Activated B cell treated with CpG ODN at 0.5 μM for 24 hours (primary cell): ENCODE measurements around the gene TMEM91. TPM values are rescaled to one million over a fixed set of nuclear protein-coding genes. Genes with fewer than 3 reads are reported as not detected.
"Not testable (repeated sequence)": the region's sequence is repeated elsewhere in the genome, so short reads cannot be mapped to it uniquely, and the experiment has no call there.

Source experiments
- ATAC-seq: fragments of 200-7000 bp; cut with Tn5 transposase; one replicate; pipeline ENCODE4 v1.10.0; 2021; ENCODE audit warnings: low read depth, mild to moderate bottlenecking, moderate library complexity
- CTCF ChIA-PET: fragments of 350-600 bp; sonication (Branson Sonifier 250); formaldehyde crosslinking; loops from one replicate; lab custom pipeline; 2021; ENCODE audit warnings: antibody characterized with exemption; lab: Charles Lee
- POLR2A ChIA-PET: fragments of 350-600 bp; sonication (Branson Sonifier 250); formaldehyde crosslinking; loops from one replicate; lab custom pipeline; 2021; ENCODE audit warnings: antibody characterized with exemption; lab: Charles Lee
- DNase-seq: peaks from one replicate; pipeline ENCODE4 v3.0.0; 2022
- H3K27ac Mint-ChIP-seq: one replicate; pipeline ENCODE4 v1.8.0; 2020; ENCODE audit warnings: mixed read lengths
- H3K27me3 Mint-ChIP-seq: one replicate; pipeline ENCODE4 v1.8.0; 2021; ENCODE audit warnings: mixed read lengths
- H3K36me3 Mint-ChIP-seq: one replicate; pipeline ENCODE4 v1.8.0; 2021; ENCODE audit warnings: low read depth, mixed read lengths
- H3K4me1 Mint-ChIP-seq: one replicate; pipeline ENCODE4 v1.8.0; 2021; ENCODE audit warnings: mixed read lengths
- H3K4me3 Mint-ChIP-seq: one replicate; pipeline ENCODE4 v1.8.0; 2020; ENCODE audit warnings: mild to moderate bottlenecking, mixed read lengths
- H3K9me3 Mint-ChIP-seq: one replicate; pipeline ENCODE4 v1.8.0; 2020; ENCODE audit warnings: mixed read lengths
- intact Hi-C: fragments of 100-400 bp; cut with micrococcal nuclease; formaldehyde crosslinking; loops from one replicate; pipeline ENCODE4 v1.15.1; 2024
- total RNA-seq: library from RNA; stranded (reverse); gene quantifications from 2 replicates; pipeline ENCODE4 v1.2.3, GENCODE V29; 2022
- TF ChIP-seq, protein P1 (sequence below): fragments of 200-600 bp; IDR thresholded peaks from one replicate; pipeline ENCODE4 v1.8.0; 2022; ENCODE audit warnings: antibody characterized with exemption, mild to moderate bottlenecking

TMEM91 gene
- total RNA-seq, 1 donor from 2014 or later: 4.6 TPM

- Mint-ChIP-seq H3K4me3 (no peak overlapping the region), H3K27ac (no peak overlapping the region), H3K36me3 (peaks cover 21% of the 10 kb centered on the region), H3K27me3 (no peaks in the 10 kb centered on the region), H3K4me1 (peaks cover 29% of the 10 kb centered on the region), H3K9me3 (no peaks in the 10 kb centered on the region)
- ChIA-PET CTCF (no interaction called here), POLR2A (no interaction called here)
- TF ChIP-seq, protein P1, sequence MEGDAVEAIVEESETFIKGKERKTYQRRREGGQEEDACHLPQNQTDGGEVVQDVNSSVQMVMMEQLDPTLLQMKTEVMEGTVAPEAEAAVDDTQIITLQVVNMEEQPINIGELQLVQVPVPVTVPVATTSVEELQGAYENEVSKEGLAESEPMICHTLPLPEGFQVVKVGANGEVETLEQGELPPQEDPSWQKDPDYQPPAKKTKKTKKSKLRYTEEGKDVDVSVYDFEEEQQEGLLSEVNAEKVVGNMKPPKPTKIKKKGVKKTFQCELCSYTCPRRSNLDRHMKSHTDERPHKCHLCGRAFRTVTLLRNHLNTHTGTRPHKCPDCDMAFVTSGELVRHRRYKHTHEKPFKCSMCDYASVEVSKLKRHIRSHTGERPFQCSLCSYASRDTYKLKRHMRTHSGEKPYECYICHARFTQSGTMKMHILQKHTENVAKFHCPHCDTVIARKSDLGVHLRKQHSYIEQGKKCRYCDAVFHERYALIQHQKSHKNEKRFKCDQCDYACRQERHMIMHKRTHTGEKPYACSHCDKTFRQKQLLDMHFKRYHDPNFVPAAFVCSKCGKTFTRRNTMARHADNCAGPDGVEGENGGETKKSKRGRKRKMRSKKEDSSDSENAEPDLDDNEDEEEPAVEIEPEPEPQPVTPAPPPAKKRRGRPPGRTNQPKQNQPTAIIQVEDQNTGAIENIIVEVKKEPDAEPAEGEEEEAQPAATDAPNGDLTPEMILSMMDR: no peak
- no peak for ATAC-seq
- no peak for DNase-seq
- intact Hi-C loops: no loop called here
Observed at GRCh38 chr19:41402010-41402409, 25.7 kb downstream of the TMEM91 start.

- no peaks in the 10 kb centered on the region for H3K27me3 Mint-ChIP-seq
- ChIA-PET POLR2A (no interaction called here), CTCF (no interaction called here)
- no peaks in the 10 kb centered on the region for H3K9me3 Mint-ChIP-seq
- no peak for ATAC-seq
- TF ChIP-seq, protein P1: no peak
- H3K4me3 Mint-ChIP-seq: no peak overlapping the region
- peaks cover 14% of the 10 kb centered on the region for H3K36me3 Mint-ChIP-seq
- H3K27ac Mint-ChIP-seq: no peak overlapping the region
- intact Hi-C loops: no loop called here
- no peak for DNase-seq
- peaks cover 19% of the 10 kb centered on the region for H3K4me1 Mint-ChIP-seq
Observed at GRCh38 chr19:41403181-41403970, 27.0 kb downstream of the TMEM91 start.

GRCh38 chr19:41405776-41406175, 29.4 kb downstream of the TMEM91 start:
- TF ChIP-seq, protein P1: no peak
- intact Hi-C loops: no loop called here
- Mint-ChIP-seq H3K27me3 (no peaks in the 10 kb centered on the region), H3K27ac (no peak overlapping the region), H3K4me1 (peaks cover 17% of the 10 kb centered on the region), H3K4me3 (no peak overlapping the region), H3K9me3 (no peaks in the 10 kb centered on the region), H3K36me3 (peaks cover 21% of the 10 kb centered on the region)
- POLR2A ChIA-PET: no interaction called here
- CTCF ChIA-PET: no interaction called here
- DNase-seq: no peak
- no peak for ATAC-seq

DNA sequence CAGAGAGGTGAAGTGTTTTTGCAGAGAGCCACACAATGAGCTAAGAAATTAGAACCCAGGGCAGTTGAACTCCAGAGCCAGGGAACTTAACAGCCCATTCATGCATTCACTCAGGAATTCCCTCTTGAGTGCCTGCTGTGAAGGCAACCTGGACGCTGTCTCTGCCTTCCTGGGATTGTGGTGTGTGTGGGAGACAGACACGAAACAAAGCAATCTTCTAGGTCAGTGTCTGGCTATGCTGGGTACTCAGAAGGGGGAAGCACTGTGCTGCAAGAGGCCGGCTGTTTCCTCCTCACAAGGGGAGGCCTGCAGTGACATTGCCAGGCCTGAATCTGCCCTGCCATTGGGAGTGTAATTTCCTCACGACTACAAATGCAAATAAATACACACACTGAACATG, 30.9 kb downstream of the TMEM91 start:
- Mint-ChIP-seq H3K27ac (no peak overlapping the region), H3K4me1 (peaks cover 17% of the 10 kb centered on the region), H3K9me3 (no peaks in the 10 kb centered on the region), H3K36me3 (peaks cover 22% of the 10 kb centered on the region), H3K27me3 (no peaks in the 10 kb centered on the region), H3K4me3 (no peak overlapping the region)
- DNase-seq: no peak
- no peak for ATAC-seq
- TF ChIP-seq, protein P1: no peak
- POLR2A ChIA-PET: interaction anchor here (0.7 to 1.1 kb wide), 2 partner anchors 11 to 12 kb away, joined by 3 read pairs; no protein-coding TSS in a partner anchor
- intact Hi-C loops: no loop called here
- CTCF ChIA-PET: no interaction called here

DNA sequence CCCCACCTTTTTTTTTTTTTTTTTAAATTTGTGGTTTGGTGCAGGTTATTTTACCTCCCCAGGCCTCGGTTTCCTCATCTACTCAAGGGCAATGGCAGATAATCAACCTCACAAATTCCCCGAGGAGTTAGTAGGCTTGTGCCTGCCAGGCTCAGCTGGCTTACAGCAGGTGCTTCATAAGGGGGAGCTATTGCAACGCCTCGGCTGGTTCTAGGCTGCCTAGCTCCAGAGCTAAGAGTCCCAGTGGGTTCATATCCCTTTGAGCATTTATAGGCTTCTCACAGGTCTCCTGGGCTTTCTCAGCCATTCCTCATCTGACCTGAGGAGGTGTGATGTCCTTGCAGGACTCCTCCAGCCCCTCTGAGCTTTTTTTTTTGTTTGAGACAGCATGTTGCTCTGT, 31.9 kb downstream of the TMEM91 start:
- intact Hi-C loops: no loop called here
- Mint-ChIP-seq H3K9me3 (no peaks in the 10 kb centered on the region), H3K27ac (no peak overlapping the region), H3K36me3 (peaks cover 22% of the 10 kb centered on the region), H3K4me1 (peaks cover 17% of the 10 kb centered on the region), H3K4me3 (no peak overlapping the region), H3K27me3 (no peaks in the 10 kb centered on the region)
- ChIA-PET POLR2A (interaction anchor here (0.6 to 1.2 kb wide), 2 partner anchors 15 to 43 kb away, joined by 3 to 5 read pairs; no protein-coding TSS in a partner anchor), CTCF (interaction anchor here (0.6 kb wide), 2 partner anchors 155 to 428 kb away, joined by 3 to 5 read pairs; no protein-coding TSS in a partner anchor)
- TF ChIP-seq, protein P1: no peak
- DNase-seq (no peak), ATAC-seq (no peak)

GRCh38 chr19:41408846-41409245, 32.5 kb downstream of the TMEM91 start:
- H3K27me3 Mint-ChIP-seq, intact Hi-C loops, H3K27ac Mint-ChIP-seq, ATAC-seq, DNase-seq, H3K4me3 Mint-ChIP-seq, H3K9me3 Mint-ChIP-seq: not testable (repeated sequence)
- Mint-ChIP-seq H3K36me3 (peaks cover 26% of the 10 kb centered on the region), H3K4me1 (peaks cover 17% of the 10 kb centered on the region)
- ChIA-PET CTCF (interaction anchor here (0.6 kb wide), 1 partner anchor 30 kb away, joined by 4 read pairs; no protein-coding TSS in a partner anchor), POLR2A (interaction anchor here (1.2 kb wide), 1 partner anchor 44 kb away, joined by 3 read pairs; no protein-coding TSS in a partner anchor)
